WTC11 (cell line): Measurements from ENCODE around the gene HMGB1.

Experiments
- ATF2 ChIP-seq: sonication (generic); formaldehyde crosslinking; IDR thresholded peaks from 2 replicates; pipeline ENCODE4 v1.8.1; 2022; ENCODE audit warnings: low read depth, missing genetic modification reagents, borderline replicate concordance
- CDX4 ChIP-seq: fragments of 250-450 bp; sonication (Bioruptor Pico); IDR thresholded peaks from 2 replicates; pipeline ENCODE4 v1.9.0; 2021; ENCODE audit warnings: moderate library complexity, mild to moderate bottlenecking, inconsistent platforms, borderline replicate concordance
- CTCF ChIP-seq: fragments of 200-600 bp; IDR thresholded peaks from 2 replicates; pipeline ENCODE4 v1.8.0; 2022; ENCODE audit warnings: antibody characterized with exemption
- ESRRA ChIP-seq: sonication (generic); formaldehyde crosslinking; IDR thresholded peaks from 2 replicates; pipeline ENCODE4 v1.8.1; 2022; ENCODE audit warnings: mild to moderate bottlenecking, missing genetic modification reagents, borderline replicate concordance
- GTF2I ChIP-seq: fragments of 250-450 bp; sonication (Bioruptor Pico); conservative IDR thresholded peaks from 2 replicates; pipeline ENCODE4 v1.4.0; 2021; ENCODE audit warnings: mild to moderate bottlenecking
- OVOL2 ChIP-seq: fragments of 250-450 bp; sonication (Bioruptor Pico); IDR thresholded peaks from 2 replicates; pipeline ENCODE4 v1.9.0; 2021; ENCODE audit warnings: mild to moderate bottlenecking, borderline replicate concordance
- PREB ChIP-seq: sonication (generic); formaldehyde crosslinking; IDR thresholded peaks from 2 replicates; pipeline ENCODE4 v1.8.1; 2022; ENCODE audit warnings: mild to moderate bottlenecking, missing genetic modification reagents, moderate library complexity, borderline replicate concordance
- SP1 ChIP-seq: sonication (generic); formaldehyde crosslinking; conservative IDR thresholded peaks from 2 replicates; pipeline ENCODE4 v1.8.1; 2022; ENCODE audit warnings: missing genetic modification reagents
- TEAD4 ChIP-seq: sonication (generic); formaldehyde crosslinking; IDR thresholded peaks from 2 replicates; pipeline ENCODE4 v1.8.0; 2022; ENCODE audit warnings: mild to moderate bottlenecking, missing genetic modification reagents
- USF2 ChIP-seq: sonication (generic); formaldehyde crosslinking; IDR thresholded peaks from 2 replicates; pipeline ENCODE4 v1.8.1; 2023; ENCODE audit warnings: mild to moderate bottlenecking, missing genetic modification reagents, moderate library complexity
- ZNF219 ChIP-seq: sonication (generic); formaldehyde crosslinking; IDR thresholded peaks from 2 replicates; pipeline ENCODE4 v1.8.0; 2023; ENCODE audit warnings: missing genetic modification reagents, mild to moderate bottlenecking, borderline replicate concordance
- ZNF423 ChIP-seq: fragments of 250-450 bp; sonication (Bioruptor Pico); IDR thresholded peaks from 2 replicates; pipeline ENCODE4 v2.1.2; 2022; ENCODE audit warnings: mild to moderate bottlenecking, moderate library complexity

GRCh38 chr13:30438286-30438685 lies 27.4 kb downstream of the HMGB1 start:
- no peak for TF ChIP-seq SP1
- TF ChIP-seq USF2 (CRISPR knock-in tag) = no peak
- TF ChIP-seq GTF2I (CRISPR knock-in tag) = no peak
- no peak for TF ChIP-seq TEAD4 (CRISPR knock-in tag)
- TF ChIP-seq CTCF = no peak
- TF ChIP-seq PREB (CRISPR knock-in tag) = no peak
- no peak for TF ChIP-seq ATF2
- no peak for TF ChIP-seq ESRRA
- no peak for TF ChIP-seq CDX4 (CRISPR knock-in tag)
- no peak for TF ChIP-seq ZNF219
- TF ChIP-seq ZNF423 (CRISPR knock-in tag) = no peak
- TF ChIP-seq OVOL2 (CRISPR knock-in tag) = no peak
